Keratinocyte (primary cell): ENCODE measurements around the gene NSUN2. TPM values are rescaled to one million over a fixed set of nuclear protein-coding genes. Genes with fewer than 3 reads are reported as not detected.

Experiments used
- DNase-seq: peaks from one replicate; pipeline ENCODE4 v3.0.0-alpha.2; 2011; ENCODE audit warnings: low read depth, missing footprints, low spot score
- FAIRE-seq: peaks from 2 replicates; lab custom pipeline; 2011; peaks lifted over from hg19 to GRCh38; lab: Jason Lieb, UNC
- H2AFZ ChIP-seq: 2 replicates; pipeline ENCODE4 v1.6.0; 2012; ENCODE audit warnings: low read length, control low read depth, inconsistent platforms; ENCODE audit not compliant: control insufficient read depth
- H3K27ac ChIP-seq: 2 replicates; pipeline ENCODE4 v1.5.1; 2011; ENCODE audit warnings: low read length; ENCODE audit not compliant: control insufficient read depth, insufficient read depth
- H3K27me3 ChIP-seq: 3 replicates; pipeline ENCODE4 v1.6.0; 2011; ENCODE audit warnings: low read length; ENCODE audit not compliant: control insufficient read depth, insufficient read depth; ENCODE audit errors: extremely low read depth
- H3K36me3 ChIP-seq, 2 experiments: 2 replicates in 1 of 2; 3 replicates in 1 of 2; pipeline ENCODE4 v1.5.1; 2011; ENCODE audit warnings: low read length in 2 of 2, mild to moderate bottlenecking in 1 of 2; ENCODE audit not compliant: control insufficient read depth in 2 of 2, insufficient read depth in 2 of 2; ENCODE audit errors: extremely low read depth in 1 of 2
- H3K4me1 ChIP-seq: 3 replicates; pipeline ENCODE4 v1.5.1; 2011; ENCODE audit warnings: low read length; ENCODE audit not compliant: control insufficient read depth, insufficient read depth; ENCODE audit errors: extremely low read depth
- H3K4me2 ChIP-seq: 3 replicates; pipeline ENCODE4 v1.6.0; 2011; ENCODE audit warnings: low read depth, low read length; ENCODE audit not compliant: control insufficient read depth, insufficient read depth; ENCODE audit errors: extremely low read depth
- H3K4me3 ChIP-seq, 3 experiments: fragments of 200-600 bp in 1 of 3; sonication (generic) in 1 of 3; 2 replicates in 2 of 3; 3 replicates in 1 of 3; pipeline ENCODE4 v1.5.1; 2011 to 2016; ENCODE audit warnings: low read length in 3 of 3, mild to moderate bottlenecking in 3 of 3, control low read depth in 2 of 3, inconsistent platforms in 1 of 3, low read depth in 1 of 3, mixed read lengths in 1 of 3, mixed run types in 1 of 3, moderate library complexity in 1 of 3; ENCODE audit not compliant: control insufficient read depth in 2 of 3, insufficient read depth in 2 of 3; ENCODE audit errors: extremely low read depth in 1 of 3
- H3K79me2 ChIP-seq: 2 replicates; pipeline ENCODE4 v1.6.0; 2012; ENCODE audit warnings: low read length; ENCODE audit not compliant: control insufficient read depth, insufficient read depth
- H3K9ac ChIP-seq: 3 replicates; pipeline ENCODE4 v1.6.0; 2011; ENCODE audit warnings: low read length; ENCODE audit not compliant: control insufficient read depth, insufficient read depth; ENCODE audit errors: extremely low read depth
- H3K9me1 ChIP-seq: 3 replicates; pipeline ENCODE4 v1.6.0; 2011; ENCODE audit warnings: low read length; ENCODE audit not compliant: control insufficient read depth, insufficient read depth; ENCODE audit errors: extremely low read depth
- H3K9me3 ChIP-seq: 2 replicates; pipeline ENCODE4 v1.5.1; 2012; ENCODE audit warnings: low read depth, low read length; ENCODE audit not compliant: control insufficient read depth
- H4K20me1 ChIP-seq: 3 replicates; pipeline ENCODE4 v1.6.0; 2011; ENCODE audit warnings: low read length; ENCODE audit not compliant: control insufficient read depth, insufficient read depth; ENCODE audit errors: extremely low read depth
- EZH2 ChIP-seq: IDR thresholded peaks from one replicate; pipeline ENCODE4 v1.6.1; 2012; ENCODE audit warnings: inconsistent platforms, mild to moderate bottlenecking, low read length, moderate library complexity
- dilution Hi-C: fragments of 300-500 bp; cut with MboI; formaldehyde crosslinking; loops from one replicate; pipeline ENCODE4 v1.7.0; 2020; ENCODE audit warnings: low sequenced_read_pairs; ENCODE audit not compliant: extremely low pct_ligation_motif_present
- polyA plus RNA-seq, 5 experiments: library from polyadenylated mRNA; depleted of rRNA in 3 of 5; stranded (reverse) in 3 of 5; stranded (forward) in 1 of 5; unstranded in 1 of 5; fragments of >200 nt; gene quantifications; 1 replicate in 1 of 5; 2 replicates in 3 of 5; 3 replicates in 1 of 5; pipeline versions ENCODE4 v1.2.1 to v1.2.3, GENCODE V29; 2011 to 2012; ENCODE audit warnings: missing spikeins in 2 of 5, low read depth in 1 of 5, low replicate concordance in 1 of 5
- TF ChIP-seq, protein P1 (sequence below), 3 experiments: IDR thresholded peaks in 1 of 3; conservative IDR thresholded peaks in 1 of 3; optimal IDR thresholded peaks in 1 of 3; 2 replicates in 2 of 3; 3 replicates in 1 of 3; pipeline versions ENCODE3 to v1.5.1; 2011; ENCODE audit warnings: low read length in 3 of 3, mild to moderate bottlenecking in 3 of 3, moderate library complexity in 2 of 3, control low read depth in 1 of 3, inconsistent platforms in 1 of 3; ENCODE audit not compliant: insufficient read depth in 2 of 3; ENCODE audit errors: extremely low read depth in 1 of 3

NSUN2 gene
- polyA plus RNA-seq, 1 donor (not counting 4 experiments of a cell fraction or from before 2014, with no cell fraction given) = 91.2 TPM

DNA sequence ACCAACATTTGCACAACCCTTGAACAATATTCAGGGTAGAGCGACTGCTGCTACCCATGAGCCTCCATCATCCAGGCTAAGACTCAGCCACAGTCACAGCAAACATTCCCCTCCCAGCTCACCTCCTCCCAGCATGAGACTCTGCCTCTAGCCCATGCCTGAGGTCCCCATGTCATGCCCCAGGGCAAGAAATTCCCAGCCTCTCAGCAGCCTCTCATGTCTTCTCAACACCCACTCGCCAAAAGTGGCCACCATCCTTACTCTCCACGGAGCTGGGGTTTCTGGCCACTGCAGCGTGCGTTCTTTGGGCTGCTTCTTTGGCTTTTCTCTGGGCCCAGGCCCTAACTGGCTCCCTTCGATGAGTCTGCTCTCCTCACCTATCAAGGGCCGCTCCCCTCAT is 82.2 kb downstream of the NSUN2 start:
- DNase-seq = no peak
- no peak overlapping the region for H3K27ac ChIP-seq
- H3K9me1 ChIP-seq = no peaks in the 10 kb centered on the region
- dilution Hi-C loops = no loop called here
- H3K4me2 ChIP-seq = no peak overlapping the region
- no peaks in the 10 kb centered on the region for H3K36me3 ChIP-seq
- H3K4me1 ChIP-seq = no peaks in the 10 kb centered on the region
- FAIRE-seq = no peak
- H4K20me1 ChIP-seq = no peaks in the 10 kb centered on the region
- H3K27me3 ChIP-seq = no peaks in the 10 kb centered on the region
- H3K4me3 ChIP-seq = no peak overlapping the region
- no peak for TF ChIP-seq EZH2
- TF ChIP-seq, protein P1, sequence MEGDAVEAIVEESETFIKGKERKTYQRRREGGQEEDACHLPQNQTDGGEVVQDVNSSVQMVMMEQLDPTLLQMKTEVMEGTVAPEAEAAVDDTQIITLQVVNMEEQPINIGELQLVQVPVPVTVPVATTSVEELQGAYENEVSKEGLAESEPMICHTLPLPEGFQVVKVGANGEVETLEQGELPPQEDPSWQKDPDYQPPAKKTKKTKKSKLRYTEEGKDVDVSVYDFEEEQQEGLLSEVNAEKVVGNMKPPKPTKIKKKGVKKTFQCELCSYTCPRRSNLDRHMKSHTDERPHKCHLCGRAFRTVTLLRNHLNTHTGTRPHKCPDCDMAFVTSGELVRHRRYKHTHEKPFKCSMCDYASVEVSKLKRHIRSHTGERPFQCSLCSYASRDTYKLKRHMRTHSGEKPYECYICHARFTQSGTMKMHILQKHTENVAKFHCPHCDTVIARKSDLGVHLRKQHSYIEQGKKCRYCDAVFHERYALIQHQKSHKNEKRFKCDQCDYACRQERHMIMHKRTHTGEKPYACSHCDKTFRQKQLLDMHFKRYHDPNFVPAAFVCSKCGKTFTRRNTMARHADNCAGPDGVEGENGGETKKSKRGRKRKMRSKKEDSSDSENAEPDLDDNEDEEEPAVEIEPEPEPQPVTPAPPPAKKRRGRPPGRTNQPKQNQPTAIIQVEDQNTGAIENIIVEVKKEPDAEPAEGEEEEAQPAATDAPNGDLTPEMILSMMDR (optimal IDR thresholded peaks at IDR 0.05 in 1 of 3, IDR thresholded peaks at IDR 0.05 in 1 of 3, conservative IDR thresholded peaks at IDR 0.05 in 1 of 3; ENCODE audit: extremely low read depth in 1 of 3, insufficient read depth in 2 of 3, low read length in 3 of 3) = no peak
- no peak overlapping the region for H3K9ac ChIP-seq
- no peaks in the 10 kb centered on the region for H3K79me2 ChIP-seq
- H2AFZ ChIP-seq = no peak overlapping the region
- H3K9me3 ChIP-seq = no peaks in the 10 kb centered on the region

Other genes with a start within 250 kb of the NSUN2 start
- not detected in 3 replicates for gene UBE2QL1, start 184.2 kb downstream of the NSUN2 start, polyA plus RNA-seq
- 17.0 to 52.0 TPM (median 35.4 TPM) in 3 replicates for gene SRD5A1, start 396 bp upstream of the NSUN2 start, polyA plus RNA-seq
- gene TENT4A, start 80.4 kb upstream of the NSUN2 start, polyA plus RNA-seq = 4.0 to 5.9 TPM (median 4.2 TPM) in 3 replicates